ENCODE measurements around the gene GAPT.
A peak's percentile ranks its signal among the peaks of the same experiment; 100 is the strongest.

GRCh38 chr5:58545912-58546311 lies 54.7 kb downstream of the GAPT start:
- TF ChIP-seq CTCF (IDR thresholded peaks at IDR 0.05 in 8 of 11, conservative IDR thresholded peaks at IDR 0.05 in 3 of 11) (no peak), POLR2AphosphoS5 (IDR thresholded peaks at IDR 0.05) (peak in 1 of 3 donors; percentile 24)

Measured in spleen (tissue), 7 donors.